Measurements from ENCODE around the gene SLC12A8. TPM values are rescaled to one million over a fixed set of nuclear protein-coding genes. Genes with fewer than 3 reads are reported as not detected.

Gene SLC12A8
- total and polyA plus RNA-seq, 2 of the 13 experiments (the other 11 are each of a cell fraction or from before 2014, with no cell fraction given) = 0.44 to 0.71 TPM

DNA sequence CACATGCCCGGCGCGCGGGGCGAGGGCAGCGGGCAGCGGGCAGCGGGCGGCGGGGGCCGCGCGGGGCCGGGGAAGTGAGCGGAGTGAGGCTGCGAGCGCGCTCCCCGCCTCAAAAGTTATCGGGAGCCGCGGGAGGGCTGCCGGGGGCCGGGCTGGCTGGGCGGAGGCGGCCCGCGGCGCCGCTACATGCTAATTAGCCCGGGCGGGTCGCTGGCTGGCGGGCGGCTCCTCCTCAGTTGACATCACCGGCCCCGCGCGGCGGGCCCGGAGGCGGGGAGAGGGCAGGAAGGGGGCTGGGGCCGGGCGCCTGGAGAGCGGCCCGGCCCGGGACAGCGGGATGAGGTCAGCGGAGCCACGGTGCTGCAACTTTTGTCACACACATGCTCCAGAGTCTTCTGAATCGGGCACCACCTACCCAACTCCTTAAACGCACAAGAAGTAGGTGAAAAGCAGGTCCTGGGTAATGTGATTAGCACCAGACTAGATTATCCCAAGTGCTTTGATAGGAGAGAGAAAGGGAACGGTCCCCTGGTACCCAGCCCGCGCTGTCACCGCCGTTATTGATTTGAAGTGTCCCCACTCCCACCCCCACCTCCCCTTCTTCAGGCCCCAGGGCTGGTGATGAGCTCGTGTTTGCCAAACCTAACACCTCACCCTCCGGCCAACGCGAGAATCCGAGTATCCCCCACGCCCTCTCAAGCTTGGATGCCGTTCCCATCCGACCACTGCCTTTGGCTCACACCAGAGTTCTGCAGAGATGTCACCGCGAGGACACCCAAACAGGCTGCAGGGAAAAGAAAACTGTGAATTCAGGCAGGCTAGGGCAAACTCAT is 156.4 kb downstream of the SLC12A8 start, which contains the start of gene HEG1 (continued):
- TF ChIP-seq, protein P1, sequence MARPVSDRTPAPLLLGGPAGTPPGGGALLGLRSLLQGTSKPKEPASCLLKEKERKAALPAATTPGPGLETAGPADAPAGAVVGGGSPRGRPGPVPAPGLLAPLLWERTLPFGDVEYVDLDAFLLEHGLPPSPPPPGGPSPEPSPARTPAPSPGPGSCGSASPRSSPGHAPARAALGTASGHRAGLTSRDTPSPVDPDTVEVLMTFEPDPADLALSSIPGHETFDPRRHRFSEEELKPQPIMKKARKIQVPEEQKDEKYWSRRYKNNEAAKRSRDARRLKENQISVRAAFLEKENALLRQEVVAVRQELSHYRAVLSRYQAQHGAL (CRISPR knock-in tag; IDR thresholded peaks at IDR 0.05; ENCODE audit: not compliant biosample characterization) = no peak
- TF ChIP-seq, protein P2, sequence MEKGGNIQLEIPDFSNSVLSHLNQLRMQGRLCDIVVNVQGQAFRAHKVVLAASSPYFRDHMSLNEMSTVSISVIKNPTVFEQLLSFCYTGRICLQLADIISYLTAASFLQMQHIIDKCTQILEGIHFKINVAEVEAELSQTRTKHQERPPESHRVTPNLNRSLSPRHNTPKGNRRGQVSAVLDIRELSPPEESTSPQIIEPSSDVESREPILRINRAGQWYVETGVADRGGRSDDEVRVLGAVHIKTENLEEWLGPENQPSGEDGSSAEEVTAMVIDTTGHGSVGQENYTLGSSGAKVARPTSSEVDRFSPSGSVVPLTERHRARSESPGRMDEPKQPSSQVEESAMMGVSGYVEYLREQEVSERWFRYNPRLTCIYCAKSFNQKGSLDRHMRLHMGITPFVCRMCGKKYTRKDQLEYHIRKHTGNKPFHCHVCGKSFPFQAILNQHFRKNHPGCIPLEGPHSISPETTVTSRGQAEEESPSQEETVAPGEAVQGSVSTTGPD (CRISPR knock-in tag; IDR thresholded peaks at IDR 0.05) = no peak
- TF ChIP-seq ZFP1 (CRISPR knock-in tag; IDR thresholded peaks at IDR 0.05) (no peak), ZFP90 (CRISPR knock-in tag; IDR thresholded peaks at IDR 0.05; ENCODE audit: borderline replicate concordance) (no peak), HNRNPK (IDR thresholded peaks at IDR 0.05; ENCODE audit: low read depth, low read length, poor library complexity, severe bottlenecking) (peak; percentile 36), POLR2G (IDR thresholded peaks at IDR 0.05; ENCODE audit: low read depth, low read length) (no peak), POLR2A (IDR thresholded peaks at IDR 0.05; ENCODE audit: insufficient read depth in 1 of 2, low read depth in 2 of 2, low read length in 2 of 2) (peak in 1 of 2 experiments; percentile 61; a peak in 2 of 4 replicates), ZNF431 (CRISPR knock-in tag; IDR thresholded peaks at IDR 0.05; ENCODE audit: borderline replicate concordance, low read depth) (no peak), MAFG (CRISPR knock-in tag; IDR thresholded peaks at IDR 0.05) (no peak), ZFP82 (CRISPR knock-in tag; IDR thresholded peaks at IDR 0.05; ENCODE audit: borderline replicate concordance) (no peak), ONECUT2 (CRISPR knock-in tag; IDR thresholded peaks at IDR 0.05) (no peak), SAP130 (CRISPR knock-in tag; IDR thresholded peaks at IDR 0.05; ENCODE audit: low read depth) (peak; percentile 36), HDAC1 (CRISPR knock-in tag; IDR thresholded peaks at IDR 0.05) (no peak), ZNF572 (CRISPR knock-in tag; IDR thresholded peaks at IDR 0.05) (no peak), ZNF546 (CRISPR knock-in tag; conservative IDR thresholded peaks at IDR 0.05) (no peak; the same call in 1 of the 2 replicates), ZFAT (CRISPR knock-in tag; conservative IDR thresholded peaks at IDR 0.05) (no peak), KLF11 (CRISPR knock-in tag; IDR thresholded peaks at IDR 0.05) (no peak), PHF21A (CRISPR knock-in tag; IDR thresholded peaks at IDR 0.05) (no peak)
- TF ChIP-seq, protein P3, sequence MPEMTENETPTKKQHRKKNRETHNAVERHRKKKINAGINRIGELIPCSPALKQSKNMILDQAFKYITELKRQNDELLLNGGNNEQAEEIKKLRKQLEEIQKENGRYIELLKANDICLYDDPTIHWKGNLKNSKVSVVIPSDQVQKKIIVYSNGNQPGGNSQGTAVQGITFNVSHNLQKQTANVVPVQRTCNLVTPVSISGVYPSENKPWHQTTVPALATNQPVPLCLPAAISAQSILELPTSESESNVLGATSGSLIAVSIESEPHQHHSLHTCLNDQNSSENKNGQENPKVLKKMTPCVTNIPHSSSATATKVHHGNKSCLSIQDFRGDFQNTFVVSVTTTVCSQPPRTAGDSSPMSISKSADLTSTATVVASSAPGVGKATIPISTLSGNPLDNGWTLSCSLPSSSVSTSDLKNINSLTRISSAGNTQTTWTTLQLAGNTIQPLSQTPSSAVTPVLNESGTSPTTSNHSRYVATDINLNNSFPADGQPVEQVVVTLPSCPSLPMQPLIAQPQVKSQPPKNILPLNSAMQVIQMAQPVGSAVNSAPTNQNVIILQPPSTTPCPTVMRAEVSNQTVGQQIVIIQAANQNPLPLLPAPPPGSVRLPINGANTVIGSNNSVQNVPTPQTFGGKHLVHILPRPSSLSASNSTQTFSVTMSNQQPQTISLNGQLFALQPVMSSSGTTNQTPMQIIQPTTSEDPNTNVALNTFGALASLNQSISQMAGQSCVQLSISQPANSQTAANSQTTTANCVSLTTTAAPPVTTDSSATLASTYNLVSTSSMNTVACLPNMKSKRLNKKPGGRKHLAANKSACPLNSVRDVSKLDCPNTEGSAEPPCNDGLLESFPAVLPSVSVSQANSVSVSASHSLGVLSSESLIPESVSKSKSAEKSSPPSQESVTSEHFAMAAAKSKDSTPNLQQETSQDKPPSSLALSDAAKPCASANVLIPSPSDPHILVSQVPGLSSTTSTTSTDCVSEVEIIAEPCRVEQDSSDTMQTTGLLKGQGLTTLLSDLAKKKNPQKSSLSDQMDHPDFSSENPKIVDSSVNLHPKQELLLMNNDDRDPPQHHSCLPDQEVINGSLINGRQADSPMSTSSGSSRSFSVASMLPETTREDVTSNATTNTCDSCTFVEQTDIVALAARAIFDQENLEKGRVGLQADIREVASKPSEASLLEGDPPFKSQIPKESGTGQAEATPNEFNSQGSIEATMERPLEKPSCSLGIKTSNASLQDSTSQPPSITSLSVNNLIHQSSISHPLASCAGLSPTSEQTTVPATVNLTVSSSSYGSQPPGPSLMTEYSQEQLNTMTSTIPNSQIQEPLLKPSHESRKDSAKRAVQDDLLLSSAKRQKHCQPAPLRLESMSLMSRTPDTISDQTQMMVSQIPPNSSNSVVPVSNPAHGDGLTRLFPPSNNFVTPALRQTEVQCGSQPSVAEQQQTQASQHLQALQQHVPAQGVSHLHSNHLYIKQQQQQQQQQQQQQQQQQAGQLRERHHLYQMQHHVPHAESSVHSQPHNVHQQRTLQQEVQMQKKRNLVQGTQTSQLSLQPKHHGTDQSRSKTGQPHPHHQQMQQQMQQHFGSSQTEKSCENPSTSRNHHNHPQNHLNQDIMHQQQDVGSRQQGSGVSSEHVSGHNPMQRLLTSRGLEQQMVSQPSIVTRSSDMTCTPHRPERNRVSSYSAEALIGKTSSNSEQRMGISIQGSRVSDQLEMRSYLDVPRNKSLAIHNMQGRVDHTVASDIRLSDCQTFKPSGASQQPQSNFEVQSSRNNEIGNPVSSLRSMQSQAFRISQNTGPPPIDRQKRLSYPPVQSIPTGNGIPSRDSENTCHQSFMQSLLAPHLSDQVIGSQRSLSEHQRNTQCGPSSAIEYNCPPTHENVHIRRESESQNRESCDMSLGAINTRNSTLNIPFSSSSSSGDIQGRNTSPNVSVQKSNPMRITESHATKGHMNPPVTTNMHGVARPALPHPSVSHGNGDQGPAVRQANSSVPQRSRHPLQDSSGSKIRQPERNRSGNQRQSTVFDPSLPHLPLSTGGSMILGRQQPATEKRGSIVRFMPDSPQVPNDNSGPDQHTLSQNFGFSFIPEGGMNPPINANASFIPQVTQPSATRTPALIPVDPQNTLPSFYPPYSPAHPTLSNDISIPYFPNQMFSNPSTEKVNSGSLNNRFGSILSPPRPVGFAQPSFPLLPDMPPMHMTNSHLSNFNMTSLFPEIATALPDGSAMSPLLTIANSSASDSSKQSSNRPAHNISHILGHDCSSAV (CRISPR knock-in tag; IDR thresholded peaks at IDR 0.05; ENCODE audit: borderline replicate concordance) = no peak
- TF ChIP-seq, protein P4, sequence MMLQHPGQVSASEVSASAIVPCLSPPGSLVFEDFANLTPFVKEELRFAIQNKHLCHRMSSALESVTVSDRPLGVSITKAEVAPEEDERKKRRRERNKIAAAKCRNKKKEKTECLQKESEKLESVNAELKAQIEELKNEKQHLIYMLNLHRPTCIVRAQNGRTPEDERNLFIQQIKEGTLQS (CRISPR knock-in tag; IDR thresholded peaks at IDR 0.05) = peak; percentile 57; the same call in 1 of the 2 replicates

All from HepG2 (cell line).